ENCODE data around the gene NEDD4L.
"Not testable (repeated sequence)": the region's sequence is repeated elsewhere in the genome, so short reads cannot be mapped to it uniquely, and the experiment has no call there.

Gene NEDD4L

DNA sequence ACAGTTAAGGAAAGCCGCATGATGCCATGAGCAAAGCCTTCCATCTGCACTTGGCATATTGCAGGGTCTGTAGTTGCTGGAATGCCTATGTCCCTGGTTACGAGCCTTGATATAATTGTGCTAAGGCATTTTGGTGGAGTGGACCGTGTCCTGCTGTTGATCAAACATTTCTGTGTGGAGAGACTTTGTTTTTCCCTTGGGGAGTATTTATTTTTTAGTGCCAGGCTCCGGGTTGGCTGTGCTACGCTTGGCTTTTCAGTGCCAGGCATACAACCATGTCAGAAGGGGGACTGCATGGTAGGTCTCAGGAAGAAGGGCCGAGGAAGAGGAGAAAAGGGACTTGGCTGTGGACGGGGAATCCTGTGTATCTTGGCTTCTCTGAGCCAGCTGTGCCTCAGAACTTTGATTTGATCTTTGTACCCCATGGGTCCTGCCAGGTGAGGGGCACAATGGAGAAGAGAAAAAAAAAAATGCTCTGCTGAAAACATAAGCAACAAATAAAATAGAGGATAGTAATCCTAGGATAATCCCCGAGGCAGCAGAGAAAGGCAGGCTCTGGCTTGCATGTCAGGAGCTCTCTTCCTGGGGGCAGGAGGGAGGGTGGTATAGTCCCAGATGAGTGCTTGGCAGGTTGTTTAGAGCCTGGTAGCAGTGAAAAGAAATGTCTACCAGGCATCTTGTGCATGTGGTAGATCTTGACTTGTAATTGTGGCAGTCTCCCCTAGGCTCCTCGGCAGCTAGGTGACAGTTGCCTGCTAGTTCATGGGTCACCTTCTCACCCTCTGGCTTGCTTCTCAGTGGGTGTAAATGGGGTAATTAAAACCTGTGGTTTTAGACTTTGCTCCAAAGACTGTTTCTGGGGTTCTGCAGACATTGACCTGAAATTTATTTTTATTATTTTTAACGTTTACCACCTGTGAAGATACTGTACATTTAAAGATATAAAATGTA, 233.0 kb downstream of the NEDD4L start:
- DNase-seq (ENCODE audit: low spot score): no peak
- TF ChIP-seq, protein P1, sequence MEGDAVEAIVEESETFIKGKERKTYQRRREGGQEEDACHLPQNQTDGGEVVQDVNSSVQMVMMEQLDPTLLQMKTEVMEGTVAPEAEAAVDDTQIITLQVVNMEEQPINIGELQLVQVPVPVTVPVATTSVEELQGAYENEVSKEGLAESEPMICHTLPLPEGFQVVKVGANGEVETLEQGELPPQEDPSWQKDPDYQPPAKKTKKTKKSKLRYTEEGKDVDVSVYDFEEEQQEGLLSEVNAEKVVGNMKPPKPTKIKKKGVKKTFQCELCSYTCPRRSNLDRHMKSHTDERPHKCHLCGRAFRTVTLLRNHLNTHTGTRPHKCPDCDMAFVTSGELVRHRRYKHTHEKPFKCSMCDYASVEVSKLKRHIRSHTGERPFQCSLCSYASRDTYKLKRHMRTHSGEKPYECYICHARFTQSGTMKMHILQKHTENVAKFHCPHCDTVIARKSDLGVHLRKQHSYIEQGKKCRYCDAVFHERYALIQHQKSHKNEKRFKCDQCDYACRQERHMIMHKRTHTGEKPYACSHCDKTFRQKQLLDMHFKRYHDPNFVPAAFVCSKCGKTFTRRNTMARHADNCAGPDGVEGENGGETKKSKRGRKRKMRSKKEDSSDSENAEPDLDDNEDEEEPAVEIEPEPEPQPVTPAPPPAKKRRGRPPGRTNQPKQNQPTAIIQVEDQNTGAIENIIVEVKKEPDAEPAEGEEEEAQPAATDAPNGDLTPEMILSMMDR (IDR thresholded peaks at IDR 0.05; ENCODE audit: extremely low read depth, insufficient read depth, missing control alignments): no peak
- in situ Hi-C loops (cut with MboI; ENCODE audit: low pct_unique_long_range_greater_than_20kb, low sequenced_read_pairs, unreplicated experiment): no loop called here

DNA sequence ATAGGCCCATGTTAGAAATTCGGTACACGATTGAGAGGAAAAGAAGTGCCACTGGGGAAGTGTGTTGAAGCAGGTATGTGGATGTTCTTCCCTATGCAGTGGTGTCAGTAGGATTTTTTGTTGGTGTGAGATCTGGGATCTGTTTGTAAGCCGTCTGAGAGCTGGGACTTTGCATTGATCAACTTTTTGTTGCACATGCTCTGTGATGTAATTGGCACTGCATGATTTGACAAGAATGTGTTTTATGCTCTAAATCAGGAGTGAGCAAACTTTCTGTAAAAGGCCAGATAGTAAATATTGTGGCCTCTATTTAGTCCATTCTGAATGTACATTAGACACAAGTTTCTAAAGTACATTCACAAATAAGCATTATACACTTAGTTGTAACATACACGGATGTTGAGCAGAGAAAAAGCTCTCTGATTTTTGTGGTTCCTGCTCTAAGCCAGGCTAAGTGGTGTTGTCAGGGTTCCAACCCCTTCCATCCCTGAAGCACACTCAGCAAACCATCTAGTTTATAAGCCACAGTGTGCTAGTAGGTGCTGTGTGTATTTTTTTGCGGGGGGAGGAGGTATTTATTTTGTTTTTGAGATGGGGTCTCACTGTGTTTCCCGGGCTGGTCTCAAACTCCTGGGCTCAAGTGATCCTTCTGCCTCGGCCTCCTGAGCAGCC, 235.6 kb downstream of the NEDD4L start:
- no peak for DNase-seq (ENCODE audit: low spot score)
- TF ChIP-seq, protein P1 (IDR thresholded peaks at IDR 0.05; ENCODE audit: extremely low read depth, insufficient read depth, missing control alignments): no peak
- in situ Hi-C loops (cut with MboI; ENCODE audit: low pct_unique_long_range_greater_than_20kb, low sequenced_read_pairs, unreplicated experiment): no loop called here

DNA sequence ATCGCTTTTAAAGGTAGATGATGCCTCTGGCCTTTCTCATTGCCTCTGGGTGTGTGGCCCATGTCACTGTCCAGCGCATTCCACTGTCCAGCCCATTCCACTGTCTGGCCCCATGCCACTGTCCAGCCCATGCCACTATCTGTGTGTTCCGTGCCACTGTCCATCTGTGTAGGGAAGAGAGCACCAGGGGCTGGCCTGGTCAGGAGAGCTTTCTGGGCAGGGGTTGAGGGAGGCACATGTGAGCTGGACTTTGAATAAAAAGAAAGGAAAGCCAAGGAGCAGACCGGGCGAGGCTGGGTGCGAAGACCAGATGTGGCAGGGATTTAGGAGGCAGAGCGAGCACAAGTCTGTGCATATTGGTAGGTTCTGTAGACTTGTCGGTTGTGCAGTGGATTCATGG, 236.2 kb downstream of the NEDD4L start:
- no peak for DNase-seq (ENCODE audit: low spot score)
- TF ChIP-seq, protein P1 (IDR thresholded peaks at IDR 0.05; ENCODE audit: extremely low read depth, insufficient read depth, missing control alignments): no peak
- in situ Hi-C loops (cut with MboI; ENCODE audit: low pct_unique_long_range_greater_than_20kb, low sequenced_read_pairs, unreplicated experiment): no loop called here

- in situ Hi-C loops (cut with MboI; ENCODE audit: low pct_unique_long_range_greater_than_20kb, low sequenced_read_pairs, unreplicated experiment): not testable (repeated sequence)
These were observed 238.8 kb downstream of the NEDD4L start for GRCh38 chr18:58282872-58283271.

GRCh38 chr18:58284699-58285448, 240.8 kb downstream of the NEDD4L start:
- TF ChIP-seq, protein P1 (IDR thresholded peaks at IDR 0.05; ENCODE audit: extremely low read depth, insufficient read depth, missing control alignments): no peak
- in situ Hi-C loops (cut with MboI; ENCODE audit: low pct_unique_long_range_greater_than_20kb, low sequenced_read_pairs, unreplicated experiment): no loop called here
- no peak for DNase-seq (ENCODE audit: low spot score)

More at GRCh38 chr18:58282872-58283271, 238.8 kb downstream of the NEDD4L start:
- not testable (repeated sequence) for DNase-seq (ENCODE audit: low spot score)

DNA sequence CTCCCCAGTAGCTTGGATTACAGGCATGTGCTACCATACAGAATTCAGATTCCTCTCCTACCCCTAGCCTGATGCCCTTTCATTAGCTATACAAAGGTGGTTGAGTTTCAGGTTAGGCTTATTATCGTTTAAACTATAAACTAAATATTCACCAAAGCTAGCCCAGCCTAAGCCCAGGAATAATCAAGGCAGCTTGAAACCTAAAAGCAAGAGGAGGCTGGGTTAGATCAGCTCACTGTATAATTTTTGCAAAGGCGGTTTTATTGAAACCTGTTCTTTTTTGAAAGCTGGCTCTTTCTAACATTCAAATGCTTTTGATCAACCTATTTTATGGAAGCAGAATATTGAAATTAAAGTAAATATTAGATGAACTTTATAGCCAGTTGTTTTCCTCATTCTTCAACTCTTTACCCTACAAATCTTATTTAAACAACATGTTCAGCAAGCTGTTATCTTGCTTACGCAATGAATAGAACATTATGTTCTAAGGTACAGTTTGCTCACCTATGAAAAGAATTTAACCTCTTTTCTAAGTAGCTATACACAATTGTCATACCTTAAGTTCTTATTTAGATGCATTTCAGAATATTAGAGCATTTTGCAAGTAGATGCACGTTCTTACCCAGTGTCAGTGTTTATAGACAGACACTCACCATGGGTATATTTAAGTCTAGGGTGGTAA, 241.6 kb downstream of the NEDD4L start:
- DNase-seq (ENCODE audit: low spot score): no peak
- TF ChIP-seq, protein P1 (IDR thresholded peaks at IDR 0.05; ENCODE audit: extremely low read depth, insufficient read depth, missing control alignments): no peak
- in situ Hi-C loops (cut with MboI; ENCODE audit: low pct_unique_long_range_greater_than_20kb, low sequenced_read_pairs, unreplicated experiment): no loop called here

Data from GM13977 (cell line).